ENCODE results near the gene PTPN14. TPM values are rescaled to one million over a fixed set of nuclear protein-coding genes. Genes with fewer than 3 reads are reported as not detected.

PTPN14 gene
- total RNA-seq, 6 experiments from 2014 or later: 1.6 to 4.6 (median 2.1) TPM

DNA sequence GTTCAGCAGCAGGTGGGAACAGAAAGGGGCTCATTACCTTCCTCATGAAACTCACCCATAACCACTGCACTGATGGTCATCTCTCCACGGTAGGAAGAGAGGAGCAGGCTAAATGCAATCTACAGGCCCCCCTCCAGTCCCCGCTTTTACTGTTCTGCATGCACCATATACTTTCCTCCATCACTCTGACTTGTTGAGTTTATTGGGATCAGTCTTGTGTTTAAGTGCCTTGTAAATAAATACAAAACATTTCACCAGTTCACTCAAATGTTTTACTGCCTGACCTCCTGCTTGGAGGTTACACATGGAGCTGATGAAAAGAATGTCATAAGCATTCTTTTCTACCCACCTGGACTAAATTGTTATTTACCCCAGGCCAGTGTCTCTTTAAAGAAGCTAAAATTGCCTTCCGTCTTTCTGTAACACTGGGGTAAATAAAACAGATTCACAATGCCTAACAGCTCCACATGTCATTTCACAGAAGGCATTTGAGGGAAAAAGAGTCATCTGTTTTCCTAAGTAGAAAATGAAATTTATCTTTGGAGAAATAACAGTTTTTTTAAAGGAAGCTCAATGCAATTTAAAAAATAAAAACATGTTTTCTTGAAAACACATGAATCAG lies 30.7 kb downstream of the PTPN14 start:
- TF ChIP-seq CTCF (IDR thresholded peaks at IDR 0.05): no peak
- TF ChIP-seq POLR2A (IDR thresholded peaks at IDR 0.05): no peak
- Histone ChIP-seq H3K4me1 (no peaks in the 10 kb centered on the region), H3K36me3 (no peaks in the 10 kb centered on the region), H3K27me3 (no peaks in the 10 kb centered on the region), H3K9me3 (no peaks in the 10 kb centered on the region), H3K4me3 (no peak overlapping the region), H3K27ac (no peak overlapping the region)
- 79% methylated on average over 3 of the region's 3 CpGs for WGBS (ENCODE audit: insufficient coverage, low coverage, low lambda C conversion rate, missing lambda C conversion rate)
- intact Hi-C loops (cut with DNase I): no loop called here
- no peak for ATAC-seq
- no peak for DNase-seq

DNA sequence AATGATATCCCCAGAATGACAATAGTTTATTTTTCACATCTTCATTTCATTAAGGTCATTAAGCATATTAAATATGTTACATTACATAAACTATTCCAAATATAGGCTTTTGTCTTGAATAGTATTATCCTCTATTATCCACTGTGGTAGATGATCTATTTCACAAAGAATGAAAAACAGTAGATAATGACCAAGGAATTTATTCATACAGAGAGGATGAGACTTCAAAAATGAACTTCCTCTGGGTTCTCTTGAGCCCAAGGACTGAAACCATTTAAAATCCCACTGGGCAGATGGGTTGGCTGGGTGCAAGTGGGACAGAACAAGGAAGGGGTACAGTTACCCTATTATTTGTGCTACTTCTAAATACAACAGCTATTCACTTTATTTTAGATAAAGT lies 33.0 kb downstream of the PTPN14 start:
- intact Hi-C loops (cut with DNase I): no loop called here
- TF ChIP-seq CTCF (IDR thresholded peaks at IDR 0.05): no peak
- no peak for TF ChIP-seq POLR2A (IDR thresholded peaks at IDR 0.05)
- Histone ChIP-seq H3K27ac (no peak overlapping the region), H3K36me3 (no peaks in the 10 kb centered on the region), H3K4me3 (no peak overlapping the region), H3K27me3 (no peaks in the 10 kb centered on the region), H3K4me1 (no peaks in the 10 kb centered on the region), H3K9me3 (no peaks in the 10 kb centered on the region)
- no peak for DNase-seq
- ATAC-seq: no peak

DNA sequence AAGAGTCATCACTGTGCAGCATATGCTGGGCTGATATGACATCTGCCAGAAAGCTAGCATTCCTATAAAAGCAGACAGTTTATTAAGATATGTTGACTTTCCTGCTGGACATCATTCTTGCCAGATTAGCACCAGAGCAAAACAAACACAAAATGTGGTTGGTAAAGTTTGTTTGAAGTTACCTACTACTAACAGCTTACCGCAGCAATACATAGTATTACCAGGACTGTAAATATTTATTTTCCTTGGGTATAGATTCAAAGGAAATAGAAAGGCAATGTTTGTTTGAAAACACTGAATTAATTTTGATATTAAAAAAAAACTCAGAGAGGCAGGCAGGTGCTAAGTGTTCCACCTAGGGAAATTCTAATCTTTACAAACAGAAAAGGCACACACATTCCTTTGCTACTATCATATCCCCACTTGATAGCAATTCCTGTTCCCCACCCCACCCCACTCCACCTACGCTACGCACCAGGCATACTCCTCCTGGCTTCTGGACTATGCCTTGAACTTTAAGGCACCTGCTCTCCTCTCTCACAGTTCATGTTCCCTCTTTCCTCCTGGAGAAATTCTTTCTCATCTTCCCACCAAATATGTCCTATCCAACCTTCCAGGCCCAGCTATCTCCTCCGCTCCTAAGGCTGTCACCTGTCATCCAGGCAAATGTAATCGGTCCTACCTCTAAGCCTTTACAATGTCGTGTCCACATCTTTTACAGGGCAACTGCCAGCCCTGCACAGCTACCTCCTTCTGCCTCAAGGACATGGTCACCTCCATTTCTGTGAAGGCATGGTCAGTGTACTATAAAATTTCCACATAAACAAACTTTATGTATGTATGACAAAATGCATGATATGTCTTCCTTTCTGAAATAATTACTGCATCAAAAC lies 34.7 kb downstream of the PTPN14 start:
- H3K27me3 ChIP-seq: no peaks in the 10 kb centered on the region
- intact Hi-C loops (cut with DNase I): no loop called here
- H3K9me3 ChIP-seq: no peaks in the 10 kb centered on the region
- no peak overlapping the region for H3K27ac ChIP-seq
- 76% methylated on average over 6 of the region's 6 CpGs for WGBS (ENCODE audit: insufficient coverage, low coverage, low lambda C conversion rate, missing lambda C conversion rate)
- no peaks in the 10 kb centered on the region for H3K36me3 ChIP-seq
- no peaks in the 10 kb centered on the region for H3K4me1 ChIP-seq
- ATAC-seq (no peak), DNase-seq (no peak)
- TF ChIP-seq POLR2A (IDR thresholded peaks at IDR 0.05): no peak
- no peak for TF ChIP-seq CTCF (IDR thresholded peaks at IDR 0.05)
- H3K4me3 ChIP-seq: no peak overlapping the region

- Histone ChIP-seq H3K4me1 (no peaks in the 10 kb centered on the region), H3K4me3 (no peak overlapping the region), H3K9me3 (no peaks in the 10 kb centered on the region), H3K27me3 (no peaks in the 10 kb centered on the region), H3K27ac (no peak overlapping the region), H3K36me3 (no peaks in the 10 kb centered on the region)
- TF ChIP-seq POLR2A (IDR thresholded peaks at IDR 0.05) (no peak), CTCF (IDR thresholded peaks at IDR 0.05) (no peak)
- WGBS (ENCODE audit: insufficient coverage, low coverage, low lambda C conversion rate, missing lambda C conversion rate): 28% methylated on average over 3 of the region's 3 CpGs
- ATAC-seq (no peak), DNase-seq (no peak)
- intact Hi-C loops (cut with DNase I): no loop called here
Observed at GRCh38 chr1:214515544-214516433, 35.6 kb downstream of the PTPN14 start.
